AG08395 (cell line): Measurements from ENCODE around the gene SLC48A1.
A peak's percentile ranks its signal among the peaks of the same experiment; 100 is the strongest.

Experiments used
- DNase-seq: peaks from one replicate; pipeline ENCODE4 v3.0.0; 2012; ENCODE audit warnings: mixed read lengths, low spot score

The SLC48A1 gene

DNA sequence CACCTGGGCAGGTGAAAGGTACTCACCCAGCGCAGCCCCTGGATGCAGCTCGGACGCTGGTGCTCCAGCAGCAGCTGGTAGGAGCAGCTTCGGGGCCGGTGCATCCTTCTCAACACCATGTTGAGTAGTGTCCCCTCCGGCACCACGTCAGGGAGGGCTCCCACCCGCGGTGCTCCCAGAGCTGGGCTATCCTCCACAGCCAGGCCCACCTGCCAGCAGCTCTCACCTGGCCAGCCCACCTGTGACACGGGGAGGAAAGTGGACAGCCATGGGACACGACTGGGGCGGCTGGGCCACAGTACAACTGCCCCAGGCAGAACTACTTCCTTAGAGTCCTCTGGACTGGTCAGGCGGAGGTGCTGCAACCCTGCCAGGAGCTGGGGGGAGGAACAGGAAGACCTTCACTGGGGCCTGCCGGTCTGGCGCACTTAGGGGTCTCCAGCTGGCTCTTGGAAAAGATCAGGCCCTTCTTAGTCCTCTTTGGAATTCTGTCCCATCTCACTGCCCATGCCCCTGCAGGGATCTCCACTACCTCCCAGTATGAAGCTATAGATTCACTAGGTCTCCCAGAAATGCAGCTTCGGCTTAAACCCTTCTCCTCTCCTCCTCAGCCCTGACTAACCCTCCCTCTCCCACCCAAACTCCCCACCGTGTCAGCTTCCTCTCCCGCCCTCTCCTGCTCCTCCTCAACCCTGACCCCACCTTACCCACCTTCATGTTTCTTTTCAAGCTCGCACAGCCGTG, 15.0 kb upstream of the SLC48A1 start:
- DNase-seq, result no peak

GRCh38 chr12:47758584-47758833, 14.5 kb upstream of the SLC48A1 start:
- DNase-seq, result no peak

DNA sequence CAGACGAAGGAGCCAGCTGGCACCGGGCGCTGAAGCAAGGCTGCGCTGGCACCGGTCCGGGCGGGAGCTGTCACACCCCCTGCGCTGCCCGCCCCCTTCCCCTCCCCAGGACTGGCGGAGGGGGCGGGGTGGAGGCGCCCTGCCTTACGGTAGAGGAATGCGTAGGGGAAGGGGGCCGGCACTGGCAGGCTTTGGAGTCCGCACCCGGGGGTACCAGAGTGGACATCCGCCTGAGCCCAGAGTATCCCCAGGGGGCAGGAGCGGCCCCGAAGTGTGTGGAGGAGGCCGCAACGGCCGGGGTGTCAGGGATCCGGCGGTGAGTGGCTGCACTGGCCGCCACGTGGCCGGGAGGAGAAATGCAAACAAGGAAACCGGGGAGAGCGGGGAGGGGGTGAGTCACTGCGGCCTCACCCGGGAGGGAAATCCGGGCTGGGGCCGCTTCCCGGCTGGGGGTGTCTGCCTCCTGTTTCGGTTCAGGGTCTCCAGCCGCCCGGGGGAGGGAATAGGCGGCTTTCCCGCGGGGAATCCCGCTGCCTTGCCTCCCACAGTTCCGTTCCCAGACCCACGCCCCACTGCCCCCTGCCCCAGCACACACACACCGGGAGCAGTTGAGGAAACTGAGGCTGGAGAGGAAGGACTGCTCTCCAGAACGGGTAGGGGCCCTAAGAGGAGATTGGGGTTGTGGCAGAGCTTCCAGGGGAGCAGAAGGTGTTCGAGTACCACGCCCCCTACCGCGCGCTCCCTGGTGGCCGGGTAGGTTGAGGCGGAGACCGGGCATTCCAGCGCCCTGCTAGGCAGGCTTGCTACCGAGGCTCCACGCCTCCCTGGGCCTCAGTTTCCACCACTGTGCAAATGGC, 14.0 kb upstream of the SLC48A1 start, which contains the start of gene RAPGEF3:
TSS of gene RAPGEF3 (minus strand) at position 47 of the 857 bp plus-strand sequence. CDS start 324 bp downstream, outside the sequence.
- DNase-seq, result peak; percentile 93

GRCh38 chr12:47762850-47763465, 10.1 kb upstream of the SLC48A1 start:
- no peak for DNase-seq

GRCh38 chr12:47763481-47764346, 9.3 kb upstream of the SLC48A1 start:
- no peak for DNase-seq

DNA sequence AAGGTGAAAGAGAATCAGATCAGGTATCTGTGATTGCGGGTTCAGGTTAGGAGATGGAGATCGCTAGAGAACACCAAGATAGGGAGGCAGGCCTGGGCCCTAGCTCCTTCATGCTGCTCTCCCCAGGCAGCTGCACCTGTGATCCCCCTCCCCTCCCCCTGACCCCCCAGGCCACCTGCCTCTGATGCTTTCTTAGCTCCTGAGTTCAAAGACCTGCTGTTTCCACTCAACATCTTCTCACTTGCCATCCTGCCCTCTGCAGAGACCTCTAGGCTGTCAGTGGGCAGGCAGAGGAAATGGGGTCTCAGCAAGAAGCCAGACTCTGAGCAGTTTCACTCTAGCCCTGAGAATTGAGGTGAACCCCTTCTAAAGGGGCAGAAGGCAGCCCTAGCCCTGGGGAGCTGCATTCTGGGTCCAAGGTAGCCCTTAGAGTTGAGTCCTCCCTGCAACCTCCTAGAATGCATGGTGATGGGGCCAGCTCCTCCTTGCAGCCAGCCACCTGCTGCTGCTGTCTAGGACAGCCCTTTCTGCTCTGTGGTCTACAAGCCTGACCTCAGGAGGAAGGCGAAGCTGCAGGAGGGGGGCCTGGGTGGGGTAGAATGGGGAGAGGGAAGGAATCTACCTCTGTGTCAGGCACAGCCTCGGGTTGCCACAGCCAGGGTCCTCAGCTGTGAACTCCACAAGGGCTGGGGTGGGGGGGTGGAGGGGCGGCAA, 6.4 kb upstream of the SLC48A1 start:
- no peak for DNase-seq

GRCh38 chr12:47767216-47767724, 5.8 kb upstream of the SLC48A1 start:
- no peak for DNase-seq

GRCh38 chr12:47768323-47768811, 4.7 kb upstream of the SLC48A1 start:
- DNase-seq, result no peak

DNA sequence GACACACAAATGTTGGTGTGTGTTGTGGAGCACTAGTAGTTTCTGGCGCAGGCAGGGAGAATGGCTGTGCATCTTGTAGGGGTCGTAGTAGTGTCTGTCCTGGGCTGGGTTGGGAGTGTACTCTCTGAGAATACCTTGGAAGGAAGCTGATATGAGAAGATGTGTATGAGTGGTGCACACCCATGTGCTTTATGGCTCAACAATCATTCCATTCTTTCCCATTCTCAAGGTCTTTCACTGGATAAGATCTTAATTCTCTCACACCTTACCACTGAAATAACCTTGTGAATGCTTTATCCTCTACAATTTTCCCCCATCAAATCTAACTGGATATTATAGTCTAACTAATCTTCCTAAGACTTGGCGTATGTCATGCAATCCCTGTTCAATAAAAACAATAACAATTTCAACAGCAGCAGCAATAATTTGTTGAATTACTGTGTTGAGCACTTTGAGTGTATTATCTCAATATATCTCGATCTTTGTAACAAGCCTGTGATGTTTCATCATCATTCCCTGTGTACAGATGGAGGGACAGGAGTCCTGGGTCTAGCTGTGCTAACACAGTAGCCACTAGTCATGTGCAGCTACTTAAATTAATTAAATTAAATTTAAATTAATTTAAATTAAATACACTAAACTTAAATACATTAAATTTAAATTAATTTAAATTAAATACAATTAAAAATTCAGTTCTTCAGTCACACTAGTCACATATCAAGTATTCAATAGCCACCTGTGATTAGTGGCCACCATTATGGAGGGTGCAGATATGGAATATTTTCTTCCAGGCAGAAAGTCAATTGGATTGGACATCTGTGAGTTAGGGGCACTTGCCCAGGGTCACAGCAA, 3.6 kb upstream of the SLC48A1 start:
- DNase-seq, result no peak

DNA sequence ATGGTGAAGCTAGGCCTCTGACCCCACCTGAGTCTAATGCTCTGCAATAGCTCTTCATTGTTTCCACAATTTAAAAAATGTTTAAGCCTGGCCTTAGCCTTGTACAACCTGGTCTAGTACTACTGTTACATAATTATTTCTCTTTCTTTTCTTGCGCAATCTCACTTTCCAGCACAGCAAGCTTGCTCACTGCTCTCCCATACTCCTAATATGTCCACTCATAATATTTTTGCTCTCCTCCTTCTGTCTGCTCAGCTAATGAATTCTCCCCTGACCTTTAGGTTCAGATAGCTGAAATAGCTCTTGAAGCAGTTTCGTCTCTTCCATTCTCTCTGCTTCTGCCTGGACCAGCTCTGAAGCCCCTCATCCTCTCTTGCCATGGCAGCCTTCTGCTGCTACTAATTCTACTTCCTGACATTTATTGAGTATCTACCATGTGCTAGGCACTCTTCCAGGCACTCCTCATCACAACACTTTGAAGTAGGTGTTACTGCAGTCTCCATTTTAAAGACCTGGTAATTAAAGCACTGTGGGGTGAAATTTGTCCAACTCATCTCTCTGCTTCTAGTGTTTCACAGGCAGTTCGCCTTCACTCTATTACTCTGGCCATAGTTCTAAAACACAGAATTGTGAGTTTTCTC, 2.8 kb upstream of the SLC48A1 start:
- peak; percentile 63 for DNase-seq

DNA sequence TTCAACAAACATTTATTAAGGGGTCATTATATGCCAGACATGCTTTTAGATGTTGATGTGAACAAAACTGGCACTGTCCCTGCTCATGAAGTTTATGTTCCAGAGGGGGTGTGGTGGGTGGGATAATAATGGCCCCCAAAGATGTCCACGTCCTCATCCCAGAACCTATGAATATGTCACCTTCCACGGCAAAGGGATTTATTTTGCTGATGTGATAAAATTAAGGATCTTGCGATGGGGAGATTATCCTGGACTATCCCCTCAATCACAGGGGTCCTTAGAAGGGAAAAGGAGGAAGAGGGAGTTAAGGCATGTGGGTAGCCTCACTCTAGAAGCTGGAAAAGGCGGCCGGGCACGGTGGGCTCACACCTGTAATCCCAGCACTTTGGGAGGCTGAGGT, 1.7 kb upstream of the SLC48A1 start:
- DNase-seq, result no peak

GRCh38 chr12:47772094-47772660, 861 bp upstream of the SLC48A1 start:
- no peak for DNase-seq

- no peak for DNase-seq
Measured at GRCh38 chr12:47772738-47773061, 338 bp upstream of the SLC48A1 start.

GRCh38 chr12:47773858-47774580, 981 bp downstream of the SLC48A1 start:
- DNase-seq, result no peak

DNA sequence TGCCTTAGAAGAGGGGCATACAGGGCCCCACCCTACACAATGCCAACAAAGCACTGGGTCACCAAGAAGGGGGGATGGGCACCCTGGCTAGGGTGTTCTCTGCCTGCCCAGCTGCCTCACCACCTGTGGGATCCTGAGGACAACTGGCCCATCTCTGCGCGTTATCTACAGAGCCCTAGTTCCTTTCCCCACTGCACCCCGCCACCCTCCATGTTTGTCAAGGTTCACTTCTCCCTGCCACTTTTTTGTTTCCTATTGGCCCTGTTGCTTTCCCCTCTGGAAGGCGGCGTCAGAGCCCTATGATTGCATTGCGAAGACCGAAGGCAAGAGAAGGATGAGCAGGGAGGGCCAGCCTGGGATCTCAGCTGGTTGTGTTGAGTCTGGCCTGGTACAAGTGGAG, 1.6 kb downstream of the SLC48A1 start:
- DNase-seq, result no peak

DNA sequence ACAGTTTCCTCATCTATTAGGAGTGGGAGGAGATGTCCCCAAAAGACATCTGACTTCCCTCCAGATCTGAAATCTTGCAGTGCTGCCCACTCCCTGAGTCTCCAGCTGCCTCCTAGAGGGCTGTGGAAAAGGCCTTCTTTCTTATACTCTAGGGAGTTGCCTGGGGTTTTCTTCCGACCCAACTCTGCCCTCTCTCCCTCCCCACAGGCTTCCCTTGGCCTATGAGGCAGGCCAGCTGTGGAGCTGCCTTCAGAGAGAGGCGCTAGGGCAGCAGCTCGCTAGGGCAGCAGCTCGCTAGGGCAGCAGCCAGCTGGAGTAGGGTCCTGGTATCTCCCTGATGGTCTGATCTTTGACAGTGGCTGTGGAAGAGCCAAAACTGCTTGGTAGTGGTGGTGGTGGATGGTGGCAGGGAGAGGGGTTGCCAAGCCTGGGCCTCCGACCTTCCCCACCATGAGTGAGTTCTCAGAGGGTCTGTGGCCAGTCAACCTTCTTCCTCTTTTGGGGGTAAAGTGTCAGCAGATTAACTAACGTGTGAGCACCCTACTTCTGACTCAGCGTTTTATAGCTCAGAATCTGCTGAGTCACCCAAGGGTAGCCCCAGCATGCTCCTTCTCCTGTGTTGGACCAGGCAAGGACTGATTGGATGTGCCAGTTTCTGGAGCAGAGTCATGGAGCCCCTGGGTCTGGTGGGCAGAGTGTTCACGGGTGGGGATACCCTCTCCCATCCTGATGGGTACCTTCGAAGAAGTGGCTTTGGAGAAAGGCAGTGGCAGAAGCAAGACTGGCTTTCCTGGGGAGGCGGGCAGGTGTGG, 2.3 kb downstream of the SLC48A1 start:
- no peak for DNase-seq

DNA sequence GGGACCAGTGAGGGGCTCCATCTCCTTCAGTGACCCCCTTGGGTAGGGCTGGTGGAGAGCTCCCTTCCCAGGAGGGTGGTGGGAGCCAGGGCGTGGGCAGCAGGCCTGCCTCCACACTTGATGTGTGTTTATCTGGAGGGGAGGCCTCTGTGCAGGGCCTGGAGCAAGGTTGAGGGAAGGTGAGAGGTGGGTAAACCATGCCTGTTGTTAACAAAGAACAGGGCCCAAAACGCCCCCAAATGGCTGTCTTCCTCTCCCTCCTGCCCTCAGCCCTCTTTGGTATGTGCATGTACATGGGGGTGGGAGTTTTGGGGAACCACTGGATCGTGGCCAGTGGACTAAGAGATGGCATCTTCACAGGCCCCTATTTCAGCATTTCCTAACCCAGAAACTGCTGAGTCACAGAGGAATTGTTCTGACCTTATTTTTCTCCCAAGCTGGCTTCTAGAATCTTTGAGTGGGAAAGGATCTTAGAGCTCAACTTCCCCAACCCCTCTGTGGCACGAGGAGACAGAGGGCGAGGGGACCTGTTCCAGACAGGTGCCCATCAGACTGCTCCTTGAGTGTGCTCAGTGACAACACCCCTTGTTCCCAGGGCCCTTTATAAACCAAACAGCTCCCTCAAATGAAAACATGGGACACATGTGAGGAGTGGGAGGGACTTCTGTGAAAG, 3.6 kb downstream of the SLC48A1 start:
- DNase-seq, result no peak
